SK-N-SH (cell line): ENCODE data around the gene CCT8L2. TPM values are rescaled to one million over a fixed set of nuclear protein-coding genes. Genes with fewer than 3 reads are reported as not detected.
"Not testable (repeated sequence)": the region's sequence is repeated elsewhere in the genome, so short reads cannot be mapped to it uniquely, and the experiment has no call there.

Experiments used
- CTCF ChIA-PET: fragments of 300-600, 350-600 bp; formaldehyde crosslinking; extraction: SDS; loops from one replicate; lab custom pipeline; 2021; lab: Yijun Ruan, JAX
- POLR2A ChIA-PET: fragments of 350-600 bp; sonication (Branson Sonifier 250); formaldehyde crosslinking; extraction: SDS; loops from one replicate; lab custom pipeline; 2020; ENCODE audit warnings: antibody characterized with exemption, inconsistent platforms; lab: Yijun Ruan, JAX
- DNase-seq: peaks from one replicate; pipeline ENCODE4 v3.0.0; 2012
- H2AFZ ChIP-seq: fragments of 200-600 bp; sonication (generic); 2 replicates; pipeline ENCODE4 v1.8.1; 2016; ENCODE audit warnings: antibody characterized with exemption, mild to moderate bottlenecking, low read depth
- H3F3A ChIP-seq: fragments of 200-600 bp; sonication (generic); replicated peaks from 2 replicates; pipeline ENCODE3; 2016; ENCODE audit warnings: antibody characterized with exemption, mild to moderate bottlenecking; ENCODE audit not compliant: insufficient read depth
- H3K27ac ChIP-seq, 2 experiments: fragments of 200-500 bp in 1 of 2; fragments of 200-600 bp in 1 of 2; sonication (Bioruptor generic) in 1 of 2; sonication (generic), shearing (Covaris generic) in 1 of 2; 2 replicates each; pipeline versions ENCODE4 v1.5.1 to v1.6.1; 2014 to 2016; ENCODE audit warnings: low read depth in 2 of 2, inconsistent platforms in 1 of 2, low read length in 1 of 2, mild to moderate bottlenecking in 1 of 2, mixed read lengths in 1 of 2
- H3K27me3 ChIP-seq: fragments of 200-600 bp; sonication (generic), shearing (Covaris generic); 2 replicates; pipeline ENCODE4 v1.6.1; 2016; ENCODE audit warnings: mixed run types; ENCODE audit not compliant: insufficient read depth
- H3K36me3 ChIP-seq, 2 experiments: fragments of 200-500 bp in 1 of 2; fragments of 200-600 bp in 1 of 2; sonication (Bioruptor generic) in 1 of 2; sonication (generic) in 1 of 2; replicated peaks in 1 of 2; 2 replicates each; pipeline versions ENCODE3 to v1.5.1; 2014 to 2016; ENCODE audit warnings: low read length in 1 of 2, mild to moderate bottlenecking in 1 of 2; ENCODE audit not compliant: insufficient read depth in 2 of 2, control insufficient read depth in 1 of 2
- H3K4me1 ChIP-seq, 2 experiments: fragments of 200-500 bp in 1 of 2; fragments of 200-600 bp in 1 of 2; sonication (Bioruptor generic) in 1 of 2; sonication (generic), shearing (Covaris generic) in 1 of 2; 2 replicates each; pipeline versions ENCODE4 v1.5.1 to v1.6.1; 2014 to 2016; ENCODE audit warnings: low read depth in 1 of 2, low read length in 1 of 2, mixed run types in 1 of 2; ENCODE audit not compliant: insufficient read depth in 2 of 2, control insufficient read depth in 1 of 2
- H3K4me2 ChIP-seq: fragments of 200-600 bp; sonication (generic), shearing (Covaris generic); 2 replicates; pipeline ENCODE4 v1.6.1; 2017; ENCODE audit warnings: mixed run types
- H3K4me3 ChIP-seq, 2 experiments: fragments of 200-500 bp in 1 of 2; fragments of 200-600 bp in 1 of 2; sonication (Bioruptor generic) in 1 of 2; sonication (generic), shearing (Covaris generic) in 1 of 2; 2 replicates each; pipeline versions ENCODE4 v1.5.1 to v1.8.1; 2014 to 2016; ENCODE audit warnings: low read depth in 2 of 2, inconsistent platforms in 1 of 2, low read length in 1 of 2, mild to moderate bottlenecking in 1 of 2, mixed read lengths in 1 of 2, moderate library complexity in 1 of 2
- H3K79me2 ChIP-seq: fragments of 200-600 bp; sonication (generic); 2 replicates; pipeline ENCODE4 v1.8.1; 2017; ENCODE audit warnings: mild to moderate bottlenecking; ENCODE audit not compliant: insufficient read depth
- H3K9ac ChIP-seq: fragments of 200-600 bp; sonication (generic); 2 replicates; pipeline ENCODE4 v1.6.1; 2017; ENCODE audit warnings: mixed run types
- H3K9me2 ChIP-seq: fragments of 200-600 bp; sonication (generic); 2 replicates; pipeline ENCODE4 v1.6.1; 2017; ENCODE audit warnings: mixed run types
- H3K9me3 ChIP-seq: fragments of 200-600 bp; sonication (generic); 2 replicates; pipeline ENCODE4 v1.6.1; 2017; ENCODE audit warnings: mixed run types, mild to moderate bottlenecking, moderate library complexity
- H4K20me1 ChIP-seq: fragments of 200-600 bp; sonication (generic); 2 replicates; pipeline ENCODE4 v1.6.1; 2017; ENCODE audit warnings: mild to moderate bottlenecking, mixed run types; ENCODE audit not compliant: insufficient read depth
- MXI1 ChIP-seq: IDR thresholded peaks from 2 replicates; pipeline ENCODE4 v1.6.1; 2012; ENCODE audit warnings: mild to moderate bottlenecking, low read depth, low read length, improper control_type of control experiment
- NFIC ChIP-seq: IDR thresholded peaks from 2 replicates; pipeline ENCODE4 v1.4.0; 2012; ENCODE audit warnings: borderline replicate concordance
- RCOR1 ChIP-seq: fragments of 150-350 bp; IDR thresholded peaks from 2 replicates; pipeline ENCODE4 v1.6.1; 2017; ENCODE audit warnings: antibody characterized with exemption, low read length
- SIN3A ChIP-seq: IDR thresholded peaks from 2 replicates; pipeline ENCODE4 v1.6.1; 2012; ENCODE audit warnings: low read depth, mild to moderate bottlenecking, low read length, moderate library complexity, borderline replicate concordance
- SMC3 ChIP-seq: IDR thresholded peaks from 2 replicates; pipeline ENCODE4 v1.6.1; 2012; ENCODE audit warnings: low read depth, low read length, improper control_type of control experiment
- WGBS: methylation state at CpG from one replicate; pipeline ENCODE4 v1.1.6; 2017; ENCODE audit warnings: low lambda C conversion rate; 5-methylcytosine and 5-hydroxymethylcytosine counted together
- polyA plus RNA-seq, 3 experiments: library from polyadenylated mRNA; depleted of rRNA; stranded (reverse); fragments of >200 nt; gene quantifications; 2 replicates each; pipeline ENCODE4 v1.2.3, GENCODE V29; 2012
- TF ChIP-seq, protein P1 (sequence below): IDR thresholded peaks from 2 replicates; pipeline ENCODE4 v1.6.1; 2012; ENCODE audit warnings: mild to moderate bottlenecking, low read depth, low read length, moderate library complexity

The CCT8L2 gene
- polyA plus RNA-seq, 1 of the 3 experiments (the other 2 are of a cell fraction), result not detected

GRCh38 chr22:16580872-16581271, 11.7 kb downstream of the CCT8L2 start:
- H3K27ac ChIP-seq, H3K9me3 ChIP-seq, H3K4me1 ChIP-seq, H3K4me2 ChIP-seq, CTCF ChIA-PET, H3K4me3 ChIP-seq, H2AFZ ChIP-seq, H3K9me2 ChIP-seq, H3K9ac ChIP-seq, POLR2A ChIA-PET, H3K36me3 ChIP-seq, H3K27me3 ChIP-seq, H3F3A ChIP-seq, H3K79me2 ChIP-seq, DNase-seq, H4K20me1 ChIP-seq: not testable (repeated sequence)
- 4% methylated on average over 1 of the region's 2 CpGs for WGBS

DNA sequence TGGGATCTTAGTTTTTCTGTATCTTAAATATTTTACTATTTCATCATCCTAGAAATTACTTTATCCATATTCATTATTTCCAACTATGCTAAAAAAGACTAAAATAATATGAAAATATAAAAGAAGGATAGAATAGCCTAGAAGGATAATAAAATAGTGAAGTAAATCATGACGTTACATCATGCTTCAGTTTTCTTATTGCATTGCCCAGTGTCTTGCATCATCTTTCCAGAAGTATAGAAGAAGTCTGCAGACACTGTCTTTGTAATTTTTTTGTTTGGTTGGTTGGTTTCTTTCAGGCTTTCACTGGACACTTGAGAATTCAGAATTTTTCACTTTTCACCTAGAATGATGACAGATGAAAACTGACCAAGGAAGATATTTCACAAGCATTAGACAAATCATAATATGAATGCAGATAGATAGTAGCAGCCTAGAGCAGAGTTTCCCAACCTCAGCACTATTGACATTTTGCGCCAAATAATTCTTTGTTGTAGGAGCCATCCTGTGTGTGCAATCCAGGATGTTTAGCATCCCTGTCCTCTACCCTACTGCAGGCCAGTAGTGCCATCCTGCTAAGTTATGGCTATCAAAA, 23.3 kb downstream of the CCT8L2 start:
- H3K9me2 ChIP-seq, H3K4me3 ChIP-seq, DNase-seq, H3K27me3 ChIP-seq, H3K9ac ChIP-seq, POLR2A ChIA-PET, H3K36me3 ChIP-seq, H3F3A ChIP-seq, H3K4me1 ChIP-seq, H3K79me2 ChIP-seq, H3K4me2 ChIP-seq, H2AFZ ChIP-seq, H3K27ac ChIP-seq, H4K20me1 ChIP-seq, H3K9me3 ChIP-seq, CTCF ChIA-PET: not testable (repeated sequence)
- WGBS, result 0% methylated on average over 1 of the region's 2 CpGs

GRCh38 chr22:16568425-16568758, 24.2 kb downstream of the CCT8L2 start:
- Histone ChIP-seq H3F3A (no peaks in the 10 kb centered on the region), H3K4me1 (no peaks in the 10 kb centered on the region)
- WGBS, result 4% methylated on average over 6 of the region's 6 CpGs
- CTCF ChIA-PET, result no interaction called here
- POLR2A ChIA-PET, result no interaction called here
- DNase-seq, result no peak
- TF ChIP-seq NFIC (no peak), SMC3 (no peak), MXI1 (no peak), RCOR1 (no peak), SIN3A (no peak)
- TF ChIP-seq, protein P1, sequence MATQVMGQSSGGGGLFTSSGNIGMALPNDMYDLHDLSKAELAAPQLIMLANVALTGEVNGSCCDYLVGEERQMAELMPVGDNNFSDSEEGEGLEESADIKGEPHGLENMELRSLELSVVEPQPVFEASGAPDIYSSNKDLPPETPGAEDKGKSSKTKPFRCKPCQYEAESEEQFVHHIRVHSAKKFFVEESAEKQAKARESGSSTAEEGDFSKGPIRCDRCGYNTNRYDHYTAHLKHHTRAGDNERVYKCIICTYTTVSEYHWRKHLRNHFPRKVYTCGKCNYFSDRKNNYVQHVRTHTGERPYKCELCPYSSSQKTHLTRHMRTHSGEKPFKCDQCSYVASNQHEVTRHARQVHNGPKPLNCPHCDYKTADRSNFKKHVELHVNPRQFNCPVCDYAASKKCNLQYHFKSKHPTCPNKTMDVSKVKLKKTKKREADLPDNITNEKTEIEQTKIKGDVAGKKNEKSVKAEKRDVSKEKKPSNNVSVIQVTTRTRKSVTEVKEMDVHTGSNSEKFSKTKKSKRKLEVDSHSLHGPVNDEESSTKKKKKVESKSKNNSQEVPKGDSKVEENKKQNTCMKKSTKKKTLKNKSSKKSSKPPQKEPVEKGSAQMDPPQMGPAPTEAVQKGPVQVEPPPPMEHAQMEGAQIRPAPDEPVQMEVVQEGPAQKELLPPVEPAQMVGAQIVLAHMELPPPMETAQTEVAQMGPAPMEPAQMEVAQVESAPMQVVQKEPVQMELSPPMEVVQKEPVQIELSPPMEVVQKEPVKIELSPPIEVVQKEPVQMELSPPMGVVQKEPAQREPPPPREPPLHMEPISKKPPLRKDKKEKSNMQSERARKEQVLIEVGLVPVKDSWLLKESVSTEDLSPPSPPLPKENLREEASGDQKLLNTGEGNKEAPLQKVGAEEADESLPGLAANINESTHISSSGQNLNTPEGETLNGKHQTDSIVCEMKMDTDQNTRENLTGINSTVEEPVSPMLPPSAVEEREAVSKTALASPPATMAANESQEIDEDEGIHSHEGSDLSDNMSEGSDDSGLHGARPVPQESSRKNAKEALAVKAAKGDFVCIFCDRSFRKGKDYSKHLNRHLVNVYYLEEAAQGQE, result no peak
- TF ChIP-seq, all 33 proteins: peak for 0
- H2AFZ ChIP-seq, result no peak overlapping the region
- no peaks in the 10 kb centered on the region for H3K9me3 ChIP-seq
- H3K36me3 ChIP-seq, result no peaks in the 10 kb centered on the region
- no peak overlapping the region for H3K9ac ChIP-seq
- no peaks in the 10 kb centered on the region for H3K27me3 ChIP-seq
- no peaks in the 10 kb centered on the region for H3K9me2 ChIP-seq
- H3K4me2 ChIP-seq, result no peak overlapping the region
- H3K27ac ChIP-seq, result no peak overlapping the region
- H3K4me3 ChIP-seq, result no peak overlapping the region
- no peaks in the 10 kb centered on the region for H3K79me2 ChIP-seq
- H4K20me1 ChIP-seq, result no peaks in the 10 kb centered on the region

GRCh38 chr22:16567617-16568424, 24.8 kb downstream of the CCT8L2 start:
- H4K20me1 ChIP-seq, result not testable (repeated sequence)

More at GRCh38 chr22:16567617-16568424, 24.8 kb downstream of the CCT8L2 start:
- H3K9ac ChIP-seq, H3K4me3 ChIP-seq, H3K9me3 ChIP-seq, H3K4me2 ChIP-seq, H2AFZ ChIP-seq, H3K27me3 ChIP-seq, H3F3A ChIP-seq, H3K79me2 ChIP-seq, H3K36me3 ChIP-seq, CTCF ChIA-PET, H3K27ac ChIP-seq, H3K4me1 ChIP-seq, H3K9me2 ChIP-seq, DNase-seq: not testable (repeated sequence)
- POLR2A ChIA-PET, result interaction anchor here (0.6 kb wide), 1 partner anchor 89 kb away, joined by 3 read pairs; no protein-coding TSS in a partner anchor
- WGBS, result no CpG with 5 or more reads among the region's 13 CpGs
